Fibroblast of pulmonary artery (primary cell): ENCODE results near the gene HSH2D.

ENCODE experiments used
- DNase-seq: peaks from one replicate; pipeline ENCODE4 v3.0.0-alpha.2; 2010; ENCODE audit warnings: low read depth
- H3K4me3 ChIP-seq: replicated peaks from 2 replicates; pipeline ENCODE4 v1.5.1; 2011; ENCODE audit warnings: low read depth, mild to moderate bottlenecking, control low read depth, low read length, moderate library complexity
- TF ChIP-seq, protein P1 (sequence below): IDR thresholded peaks from 2 replicates; pipeline ENCODE4 v1.5.1; 2011; ENCODE audit warnings: mild to moderate bottlenecking, control low read depth, low read length, inconsistent platforms; ENCODE audit errors: missing control alignments

Gene HSH2D

DNA sequence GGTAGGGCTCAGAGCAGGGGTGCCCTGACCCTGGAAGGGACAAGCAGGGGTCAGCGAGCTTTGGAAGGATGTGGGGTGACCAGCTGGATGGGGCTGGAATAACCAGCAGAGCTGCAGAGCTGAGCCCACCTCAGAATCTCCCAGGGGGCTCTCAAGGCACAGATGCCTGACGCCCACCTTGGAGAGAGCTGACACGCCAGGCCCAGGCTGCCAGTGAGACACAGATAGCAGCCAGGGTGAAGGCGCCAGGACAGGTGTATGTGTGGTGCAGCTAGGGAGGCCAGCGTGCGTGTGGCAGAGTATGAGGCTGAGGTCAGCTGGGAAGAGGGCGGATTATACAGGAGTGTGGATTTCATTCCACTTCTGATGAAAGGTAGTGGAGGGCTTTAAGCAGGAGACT is 63.2 kb downstream of the HSH2D start:
- DNase-seq: no peak
- no peak overlapping the region for H3K4me3 ChIP-seq
- TF ChIP-seq, protein P1, sequence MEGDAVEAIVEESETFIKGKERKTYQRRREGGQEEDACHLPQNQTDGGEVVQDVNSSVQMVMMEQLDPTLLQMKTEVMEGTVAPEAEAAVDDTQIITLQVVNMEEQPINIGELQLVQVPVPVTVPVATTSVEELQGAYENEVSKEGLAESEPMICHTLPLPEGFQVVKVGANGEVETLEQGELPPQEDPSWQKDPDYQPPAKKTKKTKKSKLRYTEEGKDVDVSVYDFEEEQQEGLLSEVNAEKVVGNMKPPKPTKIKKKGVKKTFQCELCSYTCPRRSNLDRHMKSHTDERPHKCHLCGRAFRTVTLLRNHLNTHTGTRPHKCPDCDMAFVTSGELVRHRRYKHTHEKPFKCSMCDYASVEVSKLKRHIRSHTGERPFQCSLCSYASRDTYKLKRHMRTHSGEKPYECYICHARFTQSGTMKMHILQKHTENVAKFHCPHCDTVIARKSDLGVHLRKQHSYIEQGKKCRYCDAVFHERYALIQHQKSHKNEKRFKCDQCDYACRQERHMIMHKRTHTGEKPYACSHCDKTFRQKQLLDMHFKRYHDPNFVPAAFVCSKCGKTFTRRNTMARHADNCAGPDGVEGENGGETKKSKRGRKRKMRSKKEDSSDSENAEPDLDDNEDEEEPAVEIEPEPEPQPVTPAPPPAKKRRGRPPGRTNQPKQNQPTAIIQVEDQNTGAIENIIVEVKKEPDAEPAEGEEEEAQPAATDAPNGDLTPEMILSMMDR: no peak

- DNase-seq: no peak
- TF ChIP-seq, protein P1: no peak
- H3K4me3 ChIP-seq: no peak overlapping the region
Measured at GRCh38 chr19:16207063-16207462, 63.6 kb downstream of the HSH2D start.

- no peak for DNase-seq
- TF ChIP-seq, protein P1: no peak
- H3K4me3 ChIP-seq: no peak overlapping the region
Measured at GRCh38 chr19:16207490-16208025, 64.1 kb downstream of the HSH2D start.
